HG03439 (cell line): ENCODE data around the gene NEK10.
"Not testable (repeated sequence)": the region's sequence is repeated elsewhere in the genome, so short reads cannot be mapped to it uniquely, and the experiment has no call there.

Experiments used
- ATAC-seq: cut with Tn5 transposase; IDR thresholded peaks from one replicate; pipeline ENCODE4 v1.9.1; 2021; ENCODE audit warnings: mild to moderate bottlenecking, moderate library complexity; ENCODE audit not compliant: unreplicated experiment

The NEK10 gene

DNA sequence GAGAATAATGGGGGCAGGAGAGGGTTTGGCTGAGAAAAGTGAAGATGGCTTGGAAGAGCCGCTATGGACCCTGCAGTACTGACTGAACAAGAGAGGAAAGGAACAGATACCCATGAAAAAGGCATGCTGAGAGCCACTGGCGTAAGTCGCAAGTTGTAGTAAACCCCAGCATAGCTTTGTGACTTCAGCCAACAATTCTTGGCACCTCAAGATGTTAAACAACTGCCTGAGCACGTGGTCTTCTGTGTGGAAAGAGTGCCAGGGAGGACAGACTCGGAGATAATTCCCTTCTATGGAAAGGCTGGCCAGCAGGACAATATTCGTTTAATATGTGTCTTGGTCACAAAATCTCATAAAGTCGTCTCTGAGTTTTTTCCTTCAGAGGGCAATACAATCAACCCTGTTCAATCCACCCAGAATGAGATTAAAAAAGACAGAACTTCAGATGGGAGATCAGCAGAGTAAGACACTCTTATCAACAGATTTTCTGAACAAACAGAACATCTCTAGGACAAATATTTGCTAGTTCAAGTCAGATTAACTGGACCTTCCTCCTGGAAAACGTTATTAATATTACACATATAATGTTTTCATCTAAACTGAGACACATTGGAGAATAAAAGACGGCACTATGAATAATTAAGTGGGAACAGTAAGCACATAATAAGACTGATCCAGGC lies 49.2 kb downstream of the NEK10 start:
- no peak for ATAC-seq

DNA sequence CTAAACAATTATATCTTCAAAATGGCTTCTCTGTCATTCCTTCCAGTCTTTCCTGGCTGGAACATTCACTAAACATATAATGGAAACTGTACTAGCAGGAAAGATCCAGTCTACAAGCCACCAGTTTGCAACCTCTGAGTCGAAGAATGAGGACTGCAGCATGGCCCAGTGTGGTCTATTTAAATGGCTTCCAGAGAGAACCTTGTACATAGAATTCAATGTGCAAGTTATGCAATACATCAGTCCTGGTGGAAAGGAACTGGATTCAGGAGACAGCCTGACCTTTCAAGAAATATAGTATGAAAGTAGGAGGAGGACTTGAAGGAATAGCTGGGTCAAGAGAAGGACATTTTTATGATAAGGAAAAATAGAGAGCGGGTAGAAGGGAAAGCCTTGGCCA lies 49.9 kb downstream of the NEK10 start:
- no peak for ATAC-seq

DNA sequence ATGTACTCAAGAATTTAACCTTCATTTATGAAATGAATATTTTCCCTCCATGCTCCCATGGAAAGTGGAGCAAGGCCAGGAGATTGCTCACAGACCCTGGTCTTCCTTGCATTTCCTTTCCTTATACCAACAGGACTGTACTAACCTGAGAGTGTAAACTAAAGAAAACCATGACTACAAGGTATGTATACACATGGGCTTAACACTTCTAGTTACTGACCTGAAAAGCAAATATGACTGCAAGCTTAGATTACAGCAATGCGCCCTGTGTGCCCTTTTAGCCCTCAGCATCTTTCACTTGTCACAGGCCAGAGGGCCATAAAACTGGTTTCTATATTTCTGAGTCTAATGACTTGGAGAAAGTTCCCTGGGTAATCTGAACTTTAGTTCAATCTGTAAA lies 52.1 kb downstream of the NEK10 start:
- no peak for ATAC-seq

DNA sequence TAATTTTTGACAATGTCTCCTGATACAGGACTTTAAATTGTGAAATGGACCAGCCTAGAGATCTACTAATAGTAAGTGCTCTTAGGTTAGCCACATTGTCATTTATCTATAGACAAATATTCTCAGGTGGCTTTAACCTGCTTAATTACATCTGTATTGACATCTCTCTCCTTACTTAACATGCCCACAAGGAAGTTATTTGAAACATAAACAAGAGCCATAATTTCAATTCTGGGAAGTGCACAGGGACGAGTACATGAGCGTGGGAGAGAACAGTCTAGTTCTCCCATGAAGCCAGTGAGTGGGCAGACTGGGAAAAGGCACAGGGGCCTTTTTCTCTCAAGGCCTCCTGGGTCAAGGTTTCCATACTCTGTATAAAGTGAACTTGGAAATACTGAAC lies 54.2 kb downstream of the NEK10 start:
- ATAC-seq, result no peak

DNA sequence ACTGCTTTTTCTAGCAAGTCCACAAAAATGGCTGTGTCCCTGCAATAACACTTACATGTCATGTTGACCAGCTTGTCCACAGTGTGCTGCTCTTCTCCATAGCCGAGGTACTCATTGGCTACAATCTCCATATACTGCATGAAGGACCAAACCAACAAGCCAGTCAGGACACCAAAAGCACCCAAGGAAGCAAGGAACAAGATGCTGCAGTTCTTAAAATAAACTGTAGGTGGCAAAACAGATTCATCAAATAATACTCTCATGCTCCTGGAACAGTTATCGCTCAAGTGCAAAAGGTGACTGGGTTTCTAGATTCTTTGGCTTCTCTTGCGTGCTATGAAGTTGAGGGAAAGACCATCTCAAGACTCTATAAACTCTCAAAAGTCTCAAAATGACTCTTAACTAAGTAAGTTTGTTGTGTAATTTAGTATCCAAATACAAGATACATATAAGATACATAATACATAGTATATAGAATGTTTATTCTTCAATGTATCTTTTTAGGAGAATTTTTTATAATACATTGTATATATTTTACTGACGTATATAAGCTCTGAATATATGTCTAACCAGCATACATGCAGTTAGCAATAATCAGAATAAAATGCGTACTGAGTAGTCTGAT lies 57.0 kb downstream of the NEK10 start:
- ATAC-seq, result peak; percentile 85

DNA sequence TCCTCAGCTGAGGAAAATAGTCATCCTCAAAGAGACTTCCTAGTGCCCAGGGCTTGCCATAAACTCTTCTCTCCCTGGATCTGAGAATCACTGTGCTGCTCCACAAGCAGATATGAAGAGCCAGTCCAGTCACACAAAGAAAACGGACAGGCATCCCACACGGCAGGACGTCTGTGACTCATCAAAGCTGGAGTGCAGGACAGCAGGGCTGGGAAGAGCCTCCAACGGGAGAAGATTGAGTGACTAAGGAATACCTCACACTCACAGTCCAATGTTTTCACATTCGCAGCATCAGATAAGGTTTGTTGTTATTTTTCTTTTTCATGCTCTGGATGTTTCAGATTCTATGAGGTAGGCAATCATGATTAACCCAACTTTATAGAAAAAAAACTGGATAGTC lies 57.8 kb downstream of the NEK10 start:
- no peak for ATAC-seq

DNA sequence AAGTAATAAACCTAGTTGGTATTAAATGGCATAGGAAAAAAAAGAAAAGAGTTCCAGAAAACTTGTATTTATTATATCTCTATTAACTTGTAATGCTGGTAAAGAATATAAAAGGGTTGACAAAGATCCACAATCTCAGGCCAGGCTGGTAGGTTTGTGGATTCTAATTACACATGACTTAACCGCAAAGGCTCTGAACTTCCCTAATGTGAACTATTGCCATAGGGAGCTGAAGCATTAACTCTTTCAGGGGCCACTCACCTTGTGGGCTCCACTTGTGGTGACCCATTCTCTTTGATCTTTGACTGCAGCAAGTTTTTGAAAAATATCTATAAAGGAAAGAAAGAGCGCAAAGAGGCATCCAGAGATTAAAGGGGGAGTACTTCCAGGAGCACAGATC lies 58.5 kb downstream of the NEK10 start:
- no peak for ATAC-seq

DNA sequence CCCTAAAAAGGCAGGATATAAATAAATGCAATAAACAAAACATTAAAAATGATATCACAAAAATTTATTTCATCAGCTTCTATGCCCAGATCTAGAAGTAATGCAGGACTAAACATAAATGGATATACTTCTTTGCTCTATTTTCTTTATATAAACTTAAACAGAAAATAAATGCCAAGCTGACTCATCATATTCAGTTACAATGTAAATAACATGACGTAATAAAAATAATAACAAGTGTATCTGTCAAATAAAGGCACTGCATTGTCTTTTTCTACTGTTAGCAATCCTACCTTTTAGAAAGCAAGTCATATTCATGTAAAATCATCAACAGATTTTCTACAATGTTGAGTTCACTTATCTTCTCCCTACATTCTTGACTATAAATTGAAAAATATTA lies 61.6 kb downstream of the NEK10 start:
- ATAC-seq, result no peak

DNA sequence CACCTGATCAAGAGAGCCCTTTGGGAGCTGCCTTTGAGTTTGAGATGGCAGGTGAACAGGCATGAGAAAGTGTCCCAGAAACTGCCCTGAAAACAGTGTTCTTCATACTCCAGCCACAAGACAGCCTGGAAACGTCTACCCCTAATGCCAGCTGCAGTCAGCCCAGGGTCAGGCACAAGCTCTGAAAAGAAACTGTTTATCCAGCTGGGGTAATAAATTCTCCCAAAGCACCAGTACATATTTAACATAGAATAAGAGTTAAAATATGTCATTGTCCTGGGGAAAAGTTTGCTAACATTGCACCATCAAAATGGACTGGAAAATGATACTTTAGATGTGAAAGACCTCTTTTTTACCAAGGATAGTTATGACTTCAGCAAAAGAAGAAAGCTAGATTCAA lies 66.3 kb downstream of the NEK10 start:
- ATAC-seq, result no peak

DNA sequence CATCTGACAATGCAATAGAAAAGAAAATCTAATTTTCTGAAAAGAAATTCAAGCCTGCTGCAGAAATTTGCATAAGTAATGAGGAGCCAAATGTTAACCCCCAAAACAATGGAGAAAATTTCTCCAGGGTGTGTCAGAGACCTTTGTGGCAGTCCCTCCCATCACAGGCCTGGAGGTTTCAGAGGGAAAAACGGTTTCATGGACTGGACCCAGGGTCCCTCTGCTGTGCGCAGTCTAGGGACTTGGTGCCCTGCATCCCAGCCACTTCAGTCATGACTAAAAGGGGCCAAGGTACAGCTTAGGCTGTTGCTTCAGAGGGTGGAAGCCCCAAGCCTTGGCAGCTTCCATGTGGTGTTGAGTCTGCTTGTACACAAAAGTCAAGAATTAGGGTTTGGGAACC lies 70.2 kb downstream of the NEK10 start:
- ATAC-seq, result not testable (repeated sequence)

DNA sequence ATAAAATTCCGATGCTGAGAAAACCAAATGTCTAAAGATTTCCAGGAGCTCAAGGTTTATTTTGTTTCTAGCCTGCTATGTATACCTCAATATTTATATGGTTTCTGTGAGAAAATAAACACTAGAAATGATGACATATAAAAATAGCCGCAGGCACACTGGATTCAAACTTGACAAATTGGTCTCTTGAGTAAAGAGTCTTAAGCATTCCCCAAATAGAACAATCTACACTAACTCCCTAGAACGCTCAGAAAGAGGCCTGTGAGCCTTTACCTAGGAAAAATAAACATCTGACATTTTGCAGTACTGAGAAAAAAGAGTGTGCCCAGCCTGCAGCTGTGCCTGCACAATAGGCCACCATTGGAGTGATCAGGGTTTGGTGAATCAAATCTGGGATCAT lies 75.2 kb downstream of the NEK10 start:
- no peak for ATAC-seq

DNA sequence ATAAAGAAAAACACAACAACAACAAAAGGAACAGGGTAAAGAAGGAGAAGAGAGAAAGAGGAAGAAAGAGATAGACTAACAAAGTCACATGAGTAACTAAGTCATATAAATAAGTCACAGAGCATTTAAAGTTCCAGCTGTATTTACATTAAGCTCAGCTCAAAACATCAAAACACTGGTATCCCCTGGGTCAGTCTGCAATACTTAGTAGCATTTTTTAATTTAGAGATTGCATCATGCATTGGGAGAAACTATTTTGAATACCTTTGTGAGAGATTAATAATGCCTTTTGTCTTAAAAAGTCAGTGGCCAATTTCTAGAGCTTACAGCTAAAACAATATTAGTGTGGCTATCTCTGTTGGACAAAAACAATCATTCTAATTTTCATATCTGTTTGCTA lies 78.4 kb downstream of the NEK10 start:
- ATAC-seq, result no peak

DNA sequence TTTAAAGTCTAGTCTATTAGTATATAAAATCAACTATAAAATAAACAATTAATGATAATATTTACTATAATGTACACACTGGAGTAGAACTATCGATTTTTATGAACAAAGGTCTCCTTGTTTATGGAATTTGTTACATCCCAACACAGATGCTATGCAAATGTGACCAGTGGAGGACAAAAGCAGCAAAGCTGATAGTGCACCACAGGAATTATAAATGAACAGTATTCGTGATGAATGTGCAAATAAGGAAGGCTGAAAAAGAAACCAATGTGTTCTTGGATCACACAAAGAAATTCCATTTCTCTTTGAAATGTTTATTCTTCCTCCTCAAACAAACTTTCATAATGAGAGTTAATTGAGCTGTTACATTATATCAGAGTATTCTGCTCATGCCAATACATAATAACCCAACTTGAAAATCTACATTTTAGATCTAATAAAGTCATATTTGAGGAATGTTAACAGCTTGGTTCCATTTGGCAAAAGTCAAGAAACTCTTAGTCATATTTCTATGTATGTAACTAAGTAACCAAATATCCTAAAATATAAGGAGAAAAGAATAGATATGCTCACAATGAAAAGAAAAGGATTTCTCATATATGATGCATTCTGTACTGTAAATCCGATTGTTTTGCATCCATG lies 79.3 kb downstream of the NEK10 start:
- ATAC-seq, result no peak

DNA sequence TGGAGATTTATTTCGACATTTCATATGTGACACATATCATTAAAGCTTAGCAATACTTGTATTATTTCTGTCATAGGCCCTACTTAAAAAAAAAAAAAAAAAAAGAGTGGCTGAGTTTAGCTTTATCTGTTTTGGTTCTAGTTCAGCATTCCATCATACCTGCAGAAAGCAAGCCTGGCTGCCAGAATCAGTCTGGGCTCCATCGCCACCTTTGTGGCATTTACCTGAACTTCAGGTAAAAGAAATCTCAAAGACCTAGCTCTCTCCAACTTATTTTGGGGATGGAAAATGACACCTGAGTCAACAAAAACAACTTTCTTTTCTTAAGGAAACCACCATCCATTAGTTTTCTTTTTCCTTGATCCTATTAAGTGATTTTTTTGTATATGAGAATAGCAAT lies 82.1 kb downstream of the NEK10 start:
- ATAC-seq, result no peak

DNA sequence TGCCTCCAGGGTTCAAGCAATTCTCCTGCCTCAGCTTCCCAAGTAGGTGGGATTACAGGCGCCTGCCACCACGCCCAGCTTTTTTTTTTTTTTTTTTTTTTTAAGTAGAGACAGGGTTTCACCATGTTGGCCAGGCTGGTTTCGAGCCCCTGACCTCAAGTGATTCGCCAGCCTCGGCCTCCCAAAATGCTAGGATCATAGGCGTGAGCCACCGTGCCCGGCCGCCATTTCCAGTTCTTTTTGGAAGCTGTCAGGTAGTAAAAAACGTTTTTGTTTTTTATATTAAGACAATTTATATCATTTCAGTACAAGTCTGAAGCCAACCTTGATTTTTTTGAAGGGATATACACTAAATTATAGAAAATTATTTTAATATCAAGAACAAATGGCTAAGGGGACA lies 82.7 kb downstream of the NEK10 start:
- not testable (repeated sequence) for ATAC-seq

DNA sequence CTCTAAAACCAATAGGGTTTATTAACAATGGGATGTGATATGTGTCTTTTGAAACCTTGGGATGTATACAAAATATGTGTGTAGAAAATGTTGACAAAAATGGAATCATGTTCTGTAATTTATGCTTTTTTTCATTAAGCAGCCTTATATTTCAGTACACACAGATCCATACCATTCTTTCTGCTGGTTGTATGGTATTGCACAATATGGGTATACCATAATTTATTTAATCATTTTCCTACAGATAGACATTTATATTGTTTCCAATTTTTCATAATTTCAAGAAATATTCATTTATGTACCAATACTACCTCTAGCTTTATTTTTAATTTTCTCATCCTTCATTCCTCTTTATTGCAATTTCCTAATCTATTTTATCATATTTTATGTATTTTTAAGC lies 83.5 kb downstream of the NEK10 start:
- no peak for ATAC-seq

DNA sequence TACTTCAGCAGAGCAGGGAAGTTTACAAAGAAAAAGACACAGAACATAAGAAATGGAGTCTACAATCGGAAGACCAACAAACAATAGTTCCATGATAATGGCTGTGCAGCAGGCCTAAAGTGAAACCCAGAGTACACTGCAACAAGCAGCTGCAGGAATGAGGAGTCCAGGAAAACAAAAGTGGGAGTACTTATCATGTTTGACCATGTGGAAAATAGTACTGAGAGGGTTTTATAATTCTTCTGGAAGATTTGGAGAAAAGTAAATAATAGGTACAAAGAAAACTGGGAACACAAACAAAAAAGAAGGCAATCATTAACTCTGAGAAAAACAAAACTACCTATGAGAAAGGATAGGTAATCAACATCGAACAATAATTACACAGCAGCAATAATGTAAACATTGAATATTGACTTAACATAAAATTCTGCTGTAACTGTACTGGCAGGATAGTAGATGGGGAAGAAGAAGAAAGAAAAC lies 87.5 kb downstream of the NEK10 start:
- ATAC-seq, result no peak

DNA sequence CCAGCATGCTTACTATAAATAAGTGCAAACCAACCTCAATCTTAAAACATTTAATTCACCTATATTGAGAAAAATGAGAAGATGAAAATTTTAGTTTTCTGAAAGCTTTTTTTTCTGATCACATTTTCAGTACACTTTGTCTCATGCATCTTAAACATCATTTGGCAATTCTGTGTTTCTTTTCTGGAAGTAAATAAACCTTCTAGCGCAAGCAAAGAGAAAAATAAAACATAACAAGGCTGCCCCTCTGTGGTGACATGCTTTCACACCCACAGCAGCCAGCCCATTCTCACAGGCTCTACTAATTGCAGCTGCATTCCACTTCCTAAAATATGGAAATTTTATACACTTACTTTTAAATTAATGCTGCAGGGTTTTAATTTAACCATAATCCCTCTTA lies 90.1 kb downstream of the NEK10 start:
- no peak for ATAC-seq

DNA sequence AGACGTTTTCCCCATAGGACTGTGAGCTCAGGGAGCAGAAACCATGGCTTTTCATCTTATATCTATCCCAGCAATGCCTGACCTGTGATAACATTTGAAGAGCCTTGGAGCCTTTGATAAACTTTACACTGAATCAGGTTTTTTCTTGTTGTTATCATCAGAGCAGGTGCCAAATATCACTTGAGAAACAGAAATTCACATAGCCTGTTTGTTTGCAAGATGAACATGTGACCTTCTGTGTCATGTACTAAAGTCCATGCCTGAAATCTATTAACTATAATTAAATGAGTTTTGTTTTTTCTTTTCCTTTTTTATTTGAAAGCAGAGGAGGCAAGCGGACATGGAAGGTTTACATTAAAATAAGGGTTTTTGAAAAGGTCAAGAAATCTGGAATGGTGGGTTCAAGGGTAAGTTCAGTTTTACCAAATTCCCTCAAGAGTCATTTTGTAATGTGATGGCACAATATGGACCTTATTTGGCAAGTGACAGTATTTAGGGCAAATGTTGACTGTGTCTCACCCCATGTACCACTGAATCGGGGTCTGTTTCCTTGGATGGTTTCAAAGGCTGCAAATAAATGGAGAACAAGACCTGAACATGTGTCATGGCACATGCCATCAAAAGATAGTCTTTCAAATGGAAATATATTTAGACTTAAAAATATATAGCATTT lies 90.7 kb downstream of the NEK10 start:
- ATAC-seq, result no peak

DNA sequence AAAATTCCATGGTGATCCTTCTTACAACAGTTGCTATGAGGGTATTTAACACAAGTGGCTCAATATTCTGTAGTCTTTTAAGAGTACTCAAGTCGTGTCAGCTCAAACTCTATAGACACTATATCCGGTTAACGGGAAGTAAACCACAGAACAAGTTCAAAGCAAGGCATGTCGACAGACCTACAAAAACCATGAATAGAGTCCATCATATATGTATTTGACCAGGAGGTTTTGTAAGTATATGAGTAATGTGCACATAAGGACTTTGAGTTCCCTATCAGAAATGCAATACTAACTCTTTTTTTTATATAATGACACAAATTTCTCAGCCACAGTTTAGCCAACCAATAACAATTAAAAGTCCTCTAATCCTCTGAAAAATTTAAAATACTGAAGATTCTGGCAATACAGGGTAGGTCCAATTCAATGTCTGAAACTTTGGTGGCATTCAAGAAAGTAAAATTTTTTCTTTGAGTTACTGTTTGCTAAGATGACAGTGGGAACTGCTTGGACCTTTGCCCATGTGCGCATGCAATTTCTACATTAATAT lies 93.7 kb downstream of the NEK10 start:
- no peak for ATAC-seq

DNA sequence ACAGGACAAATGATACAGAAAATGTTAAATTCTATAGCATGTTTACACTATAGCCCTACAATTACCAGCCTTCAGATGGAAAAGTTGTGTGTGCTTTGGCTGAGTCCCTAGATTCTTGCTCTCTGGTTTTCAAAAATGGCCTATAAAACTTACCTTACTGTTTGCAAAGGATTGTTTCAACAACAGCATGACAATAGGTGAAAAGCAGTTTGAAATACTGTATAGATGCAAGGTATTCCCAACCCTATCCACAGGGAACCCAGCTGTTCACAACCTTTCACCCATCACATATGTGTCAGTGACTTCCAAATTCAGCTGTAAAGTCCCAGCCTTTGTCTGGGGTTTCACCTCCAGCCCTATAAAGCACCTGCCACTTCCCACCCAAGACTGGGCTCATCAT lies 97.3 kb downstream of the NEK10 start:
- ATAC-seq, result no peak

DNA sequence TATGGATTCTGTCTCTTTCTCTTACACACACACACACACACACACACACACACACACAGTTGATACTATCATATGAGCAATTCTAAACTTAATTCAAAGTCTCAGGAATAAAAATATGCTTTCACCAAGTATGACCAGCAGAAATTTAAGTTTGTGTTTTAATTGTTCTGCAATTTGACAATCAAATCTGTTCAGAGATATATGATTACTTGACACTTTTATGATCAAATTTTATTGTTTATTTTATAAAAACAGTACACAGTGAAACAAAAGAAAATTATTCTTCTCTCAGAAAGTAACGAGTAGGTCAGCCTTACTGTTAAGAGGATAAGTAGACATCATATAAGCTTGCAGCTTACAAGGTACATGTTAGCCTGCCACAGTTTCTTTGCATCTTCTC lies 114.3 kb downstream of the NEK10 start:
- no peak for ATAC-seq
